HepG2 (cell line): ENCODE results near the gene RHO. TPM values are rescaled to one million over a fixed set of nuclear protein-coding genes. Genes with fewer than 3 reads are reported as not detected.

Experiments
- ATAC-seq: fragments of 200-7000 bp; cut with Tn5 transposase; 3 replicates; pipeline ENCODE4 v1.9.1; 2020; ENCODE audit warnings: mild to moderate bottlenecking, moderate library complexity
- BruUV-seq: library from RNA; stranded (reverse); fragments of 400-500 nt; replicated peaks from 2 replicates; lab custom pipeline; 2021; lab: Mats Ljungman, UMichigan
- CTCF ChIA-PET: fragments of 300-600 bp; formaldehyde crosslinking; extraction: SDS; loops from one replicate; lab custom pipeline; 2021; ENCODE audit warnings: low total read pairs, inconsistent platforms, low intra/inter-chr PET ratio; lab: Yijun Ruan, JAX
- POLR2A ChIA-PET: fragments of 350-600 bp; sonication (Branson Sonifier 250); formaldehyde crosslinking; loops from one replicate; lab custom pipeline; 2020; ENCODE audit warnings: antibody characterized with exemption, inconsistent platforms; lab: Yijun Ruan, JAX
- DNase-seq: peaks from one replicate; pipeline ENCODE4 v3.0.0-alpha.2; 2015; ENCODE audit warnings: low spot score
- FAIRE-seq: peaks from 3 replicates; lab custom pipeline; 2011; peaks lifted over from hg19 to GRCh38; lab: Jason Lieb, UNC
- H2AFZ ChIP-seq: one replicate; pipeline ENCODE4 v1.6.1; 2011; ENCODE audit warnings: low read length, inconsistent platforms
- H3K27ac ChIP-seq: fragments of 300-600 bp; 3 replicates; pipeline ENCODE4 v1.8.0; 2011; ENCODE audit warnings: mixed run types, mild to moderate bottlenecking, mixed read lengths, low read length, inconsistent platforms; ENCODE audit not compliant: insufficient read depth; ENCODE audit errors: extremely low read length
- H3K27me3 ChIP-seq, 2 experiments: fragments of 200-600 bp in 1 of 2; 2 replicates in 1 of 2; 3 replicates in 1 of 2; pipeline versions ENCODE4 v1.6.0 to v1.8.0; 2011; ENCODE audit warnings: low read length in 2 of 2, mild to moderate bottlenecking in 2 of 2, moderate library complexity in 2 of 2, inconsistent platforms in 1 of 2; ENCODE audit not compliant: insufficient read depth in 2 of 2, control insufficient read depth in 1 of 2
- H3K36me3 ChIP-seq, 2 experiments: fragments of 200-600 bp in 1 of 2; replicated peaks in 1 of 2; 2 replicates in 1 of 2; 3 replicates in 1 of 2; pipeline versions ENCODE4 v1.5.1 to v1.8.0; 2011; ENCODE audit warnings: low read length in 2 of 2, inconsistent platforms in 1 of 2; ENCODE audit not compliant: insufficient read depth in 2 of 2, control insufficient read depth in 1 of 2
- H3K4me1 ChIP-seq: 2 replicates; pipeline ENCODE4 v1.5.1; 2012; ENCODE audit warnings: low read length, inconsistent platforms; ENCODE audit not compliant: insufficient read depth
- H3K4me2 ChIP-seq: 2 replicates; pipeline ENCODE4 v1.6.0; 2011; ENCODE audit warnings: low read depth, low read length, inconsistent platforms
- H3K4me3 ChIP-seq, 3 experiments: fragments of 200-600 bp in 1 of 3; sonication (generic), shearing (Covaris generic) in 1 of 3; replicated peaks in 1 of 3; 2 replicates each; pipeline ENCODE4 v1.5.1; 2011 to 2016; ENCODE audit warnings: low read length in 3 of 3, inconsistent platforms in 2 of 3, low read depth in 2 of 3, mild to moderate bottlenecking in 2 of 3, control low read depth in 1 of 3, mixed read lengths in 1 of 3; ENCODE audit not compliant: insufficient read depth in 1 of 3
- H3K79me2 ChIP-seq: one replicate; pipeline ENCODE4 v1.6.1; 2011; ENCODE audit warnings: low read length, inconsistent platforms; ENCODE audit not compliant: insufficient read depth
- H3K9ac ChIP-seq: 2 replicates; pipeline ENCODE4 v1.6.0; 2011; ENCODE audit warnings: mild to moderate bottlenecking, low read depth, low read length, inconsistent platforms; ENCODE audit not compliant: insufficient read depth
- H3K9me3 ChIP-seq: 2 replicates; pipeline ENCODE4 v1.5.1; 2012; ENCODE audit warnings: mild to moderate bottlenecking, low read length
- H4K20me1 ChIP-seq: 2 replicates; pipeline ENCODE4 v1.6.0; 2011; ENCODE audit warnings: inconsistent platforms, mild to moderate bottlenecking, low read length, moderate library complexity; ENCODE audit not compliant: insufficient read depth
- AGO2 ChIP-seq: fragments of 200-400 bp; formaldehyde crosslinking; optimal IDR thresholded peaks from 2 replicates; pipeline ENCODE3; 2017; ENCODE audit warnings: mild to moderate bottlenecking, low read depth, low read length, moderate library complexity
- GATAD2A ChIP-seq: IDR thresholded peaks from 2 replicates; pipeline ENCODE4 v1.6.1; 2016
- HMGA1 ChIP-seq: sonication (generic); formaldehyde crosslinking; conservative IDR thresholded peaks from 2 replicates; pipeline ENCODE4 v1.4.0; 2020; ENCODE audit warnings: missing genetic modification reagents
- SP140L ChIP-seq: sonication (generic); formaldehyde crosslinking; IDR thresholded peaks from 2 replicates; pipeline ENCODE4 v1.4.0; 2020; ENCODE audit warnings: missing genetic modification reagents, borderline replicate concordance
- ZNF292 ChIP-seq: sonication (generic); formaldehyde crosslinking; IDR thresholded peaks from 2 replicates; pipeline ENCODE4 v1.8.1; 2022; ENCODE audit warnings: mild to moderate bottlenecking, low read depth, missing genetic modification reagents, borderline replicate concordance
- ZNF670 ChIP-seq: sonication (generic); formaldehyde crosslinking; IDR thresholded peaks from 2 replicates; pipeline ENCODE4 v1.8.0; 2022; ENCODE audit warnings: mild to moderate bottlenecking, missing genetic modification reagents, borderline replicate concordance
- WGBS: methylation state at CpG from one replicate; pipeline ENCODE4 v1.1.6; 2017; ENCODE audit warnings: low lambda C conversion rate; 5-methylcytosine and 5-hydroxymethylcytosine counted together
- in situ Hi-C: cut with HindIII; loops from 2 replicates; pipeline ENCODE4 v1.10.0; 2017; ENCODE audit warnings: low pct_unique_long_range_greater_than_20kb; ENCODE audit not compliant: extremely low pct_ligation_motif_present
- intact Hi-C: fragments of 100-400 bp; cut with micrococcal nuclease; formaldehyde crosslinking; loops from one replicate; pipeline ENCODE4 v1.10.0; 2022; ENCODE audit not compliant: unreplicated experiment
- polyA plus RNA-seq, 8 experiments: library from polyadenylated mRNA; depleted of rRNA in 3 of 8; stranded (reverse) in 7 of 8; unstranded in 1 of 8; fragments of >200 nt; fragmentation: Illumina TruSeq in 4 of 8; extraction: Trizol in 4 of 8; gene quantifications; 2 replicates each; pipeline versions ENCODE4 v1.2.1 to v1.2.3, GENCODE V29; 2011 to 2016; ENCODE audit warnings: low read depth in 4 of 8, missing spikeins in 1 of 8, mixed read lengths in 1 of 8; ENCODE audit not compliant: insufficient read depth in 1 of 8
- total RNA-seq, 5 experiments: library from RNA; depleted of rRNA; stranded (reverse); fragments of >200 nt; fragmentation: Illumina TruSeq; extraction: Trizol; gene quantifications; 2 replicates each; pipeline ENCODE4 v1.2.3, GENCODE V29; 2016; ENCODE audit warnings: low read depth in 1 of 5
- TF ChIP-seq, protein P1 (sequence below): sonication (generic); formaldehyde crosslinking; IDR thresholded peaks from 2 replicates; pipeline ENCODE4 v1.8.1; 2023; ENCODE audit warnings: mild to moderate bottlenecking, missing genetic modification reagents, borderline replicate concordance
- TF ChIP-seq, protein P2 (sequence below): sonication (generic); formaldehyde crosslinking; IDR thresholded peaks from 2 replicates; pipeline ENCODE4 v1.4.0; 2020; ENCODE audit warnings: missing genetic modification reagents, borderline replicate concordance

The RHO gene
- total and polyA plus RNA-seq, 2 of the 13 experiments (the other 11 are each of a cell fraction or from before 2014, with no cell fraction given) = not detected

DNA sequence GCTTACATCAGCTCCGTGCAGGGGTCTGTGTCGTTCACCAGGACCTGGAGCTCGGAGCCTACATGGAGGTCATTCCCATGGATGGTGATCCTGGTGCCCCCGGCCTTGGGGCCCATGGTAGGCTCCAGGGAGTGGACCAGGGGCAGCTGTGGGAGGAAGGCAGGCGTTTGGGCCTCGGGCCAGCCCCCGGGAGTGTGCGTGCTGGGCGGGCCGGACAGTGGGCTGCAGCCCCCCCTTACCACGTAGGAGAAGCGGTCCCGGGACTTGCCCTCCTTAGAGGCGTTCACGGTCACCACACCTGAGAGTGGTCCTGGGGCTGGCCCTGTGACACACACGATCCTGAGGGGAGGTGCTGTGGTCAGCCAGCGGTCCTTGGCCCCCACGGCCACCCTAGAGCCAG, 44.2 kb downstream of the RHO start:
- H3K4me1 ChIP-seq = peaks cover 13% of the 10 kb centered on the region
- DNase-seq (no peak), ATAC-seq (no peak), FAIRE-seq (no peak)
- intact Hi-C loops = no loop called here
- no peak overlapping the region for H3K9ac ChIP-seq
- H3K4me3 ChIP-seq = no peak overlapping the region
- in situ Hi-C loops = no loop called here
- WGBS = no CpG with 5 or more reads among the region's 18 CpGs
- no TSS peak for BruUV-seq
- no peaks in the 10 kb centered on the region for H3K27me3 ChIP-seq
- no peak overlapping the region for H2AFZ ChIP-seq
- H3K36me3 ChIP-seq = peaks cover 9 to 18% of the 10 kb centered on the region in 2 experiments; a peak in 4 of 5 replicates
- no peaks in the 10 kb centered on the region for H3K79me2 ChIP-seq
- ChIA-PET POLR2A (no interaction called here), CTCF (no interaction called here)
- no peak overlapping the region for H3K27ac ChIP-seq
- H4K20me1 ChIP-seq = no peaks in the 10 kb centered on the region
- TF ChIP-seq HMGA1 (CRISPR knock-in tag) (no peak), ZNF292 (no peak), AGO2 (peak; percentile 55)
- H3K4me2 ChIP-seq = no peak overlapping the region
- H3K9me3 ChIP-seq = no peaks in the 10 kb centered on the region

DNA sequence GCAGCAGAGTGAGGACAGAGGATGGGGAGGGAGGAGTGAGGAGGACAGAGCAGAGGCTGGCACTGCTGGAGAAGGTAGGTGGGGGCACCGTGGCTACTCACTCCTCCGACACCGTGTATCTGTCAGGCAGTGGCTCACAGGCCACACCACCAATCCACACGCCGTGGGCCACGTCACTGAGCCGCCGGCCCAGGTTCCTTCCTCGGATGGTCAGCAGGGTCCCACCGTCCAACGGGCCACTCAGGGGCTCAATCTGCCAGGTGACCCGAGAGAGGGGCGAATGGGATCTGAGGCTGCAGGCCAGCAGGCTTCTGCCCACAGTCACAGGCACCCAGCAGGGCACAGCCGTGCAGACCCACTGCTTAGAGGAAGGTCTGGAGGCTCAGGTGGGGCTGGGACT, 45.1 kb downstream of the RHO start:
- H3K79me2 ChIP-seq = no peaks in the 10 kb centered on the region
- H4K20me1 ChIP-seq = no peaks in the 10 kb centered on the region
- no TSS peak for BruUV-seq
- intact Hi-C loops (no loop called here), in situ Hi-C loops (no loop called here)
- FAIRE-seq (no peak), DNase-seq (no peak), ATAC-seq (no peak)
- WGBS = 96% methylated on average over 12 of the region's 14 CpGs
- peaks cover 13% of the 10 kb centered on the region for H3K4me1 ChIP-seq
- no peak for TF ChIP-seq GATAD2A
- no peak for TF ChIP-seq SP140L (CRISPR knock-in tag)
- TF ChIP-seq, protein P1, sequence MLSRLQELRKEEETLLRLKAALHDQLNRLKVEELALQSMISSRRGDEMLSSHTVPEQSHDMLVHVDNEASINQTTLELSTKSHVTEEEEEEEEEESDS (CRISPR knock-in tag) = no peak
- TF ChIP-seq, protein P2, sequence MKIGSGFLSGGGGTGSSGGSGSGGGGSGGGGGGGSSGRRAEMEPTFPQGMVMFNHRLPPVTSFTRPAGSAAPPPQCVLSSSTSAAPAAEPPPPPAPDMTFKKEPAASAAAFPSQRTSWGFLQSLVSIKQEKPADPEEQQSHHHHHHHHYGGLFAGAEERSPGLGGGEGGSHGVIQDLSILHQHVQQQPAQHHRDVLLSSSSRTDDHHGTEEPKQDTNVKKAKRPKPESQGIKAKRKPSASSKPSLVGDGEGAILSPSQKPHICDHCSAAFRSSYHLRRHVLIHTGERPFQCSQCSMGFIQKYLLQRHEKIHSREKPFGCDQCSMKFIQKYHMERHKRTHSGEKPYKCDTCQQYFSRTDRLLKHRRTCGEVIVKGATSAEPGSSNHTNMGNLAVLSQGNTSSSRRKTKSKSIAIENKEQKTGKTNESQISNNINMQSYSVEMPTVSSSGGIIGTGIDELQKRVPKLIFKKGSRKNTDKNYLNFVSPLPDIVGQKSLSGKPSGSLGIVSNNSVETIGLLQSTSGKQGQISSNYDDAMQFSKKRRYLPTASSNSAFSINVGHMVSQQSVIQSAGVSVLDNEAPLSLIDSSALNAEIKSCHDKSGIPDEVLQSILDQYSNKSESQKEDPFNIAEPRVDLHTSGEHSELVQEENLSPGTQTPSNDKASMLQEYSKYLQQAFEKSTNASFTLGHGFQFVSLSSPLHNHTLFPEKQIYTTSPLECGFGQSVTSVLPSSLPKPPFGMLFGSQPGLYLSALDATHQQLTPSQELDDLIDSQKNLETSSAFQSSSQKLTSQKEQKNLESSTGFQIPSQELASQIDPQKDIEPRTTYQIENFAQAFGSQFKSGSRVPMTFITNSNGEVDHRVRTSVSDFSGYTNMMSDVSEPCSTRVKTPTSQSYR (CRISPR knock-in tag) = no peak
- TF ChIP-seq ZNF670 = no peak
- no peak overlapping the region for H2AFZ ChIP-seq
- H3K4me3 ChIP-seq = no peak overlapping the region
- H3K9me3 ChIP-seq = no peaks in the 10 kb centered on the region
- ChIA-PET CTCF (no interaction called here), POLR2A (no interaction called here)
- H3K27me3 ChIP-seq = no peaks in the 10 kb centered on the region
- no peak overlapping the region for H3K27ac ChIP-seq
- H3K4me2 ChIP-seq = no peak overlapping the region
- H3K9ac ChIP-seq = no peak overlapping the region
- H3K36me3 ChIP-seq = peaks cover 11 to 23% of the 10 kb centered on the region in 2 experiments; a peak in 4 of 5 replicates
